AG04449 (cell line): Measurements from ENCODE around the gene NEMP2.
A peak's percentile ranks its signal among the peaks of the same experiment; 100 is the strongest.
"Not testable (repeated sequence)": the region's sequence is repeated elsewhere in the genome, so short reads cannot be mapped to it uniquely, and the experiment has no call there.

Experiments
- CTCF ChIA-PET: fragments of 350-600 bp; formaldehyde crosslinking; extraction: SDS; loops from one replicate; lab custom pipeline; 2021; ENCODE audit warnings: antibody characterized with exemption; lab: Yijun Ruan, JAX
- POLR2A ChIA-PET: fragments of 400-600, 350-600 bp; formaldehyde crosslinking; extraction: SDS; loops from one replicate; lab custom pipeline; 2020; ENCODE audit warnings: antibody characterized with exemption, inconsistent platforms; lab: Yijun Ruan, JAX
- DNase-seq: peaks from one replicate; pipeline ENCODE4 v3.0.0-alpha.2; 2010; ENCODE audit warnings: low read depth, low spot score
- H3K4me3 ChIP-seq: 2 replicates; pipeline ENCODE4 v1.5.1; 2011; ENCODE audit warnings: low read depth, mild to moderate bottlenecking, control low read depth, low read length
- CTCF ChIP-seq: IDR thresholded peaks from one replicate; pipeline ENCODE4 v1.5.1; 2011; ENCODE audit warnings: mild to moderate bottlenecking, moderate library complexity, low read length, control low read depth, inconsistent platforms; ENCODE audit not compliant: insufficient read depth; ENCODE audit errors: missing control alignments

The NEMP2 gene

DNA sequence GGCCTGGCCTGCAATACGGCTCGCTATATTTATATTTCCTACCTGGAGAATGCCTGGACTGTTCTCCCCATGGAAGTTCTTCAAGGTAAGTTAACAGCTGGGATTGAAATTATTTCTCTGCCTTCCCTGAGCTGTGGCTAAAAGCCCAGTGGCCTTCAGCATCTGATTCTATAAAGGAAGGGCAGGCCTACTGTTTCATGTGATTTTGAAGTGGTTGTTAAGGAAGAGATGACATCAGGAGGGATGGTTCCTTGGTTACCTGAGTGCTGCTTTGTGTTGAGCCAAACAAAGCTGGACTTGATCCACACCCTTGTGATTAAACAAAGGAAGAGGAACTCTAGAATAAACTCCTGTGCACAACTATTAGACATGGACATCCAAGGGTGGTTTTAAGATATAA is 64.8 kb downstream of the NEMP2 start:
- TF ChIP-seq CTCF = no peak
- H3K4me3 ChIP-seq = no peak overlapping the region
- POLR2A ChIA-PET = no interaction called here
- CTCF ChIA-PET = interaction anchor here (1.5 kb wide), 1 partner anchor 10 kb away, joined by 4 read pairs; no protein-coding TSS in a partner anchor
- DNase-seq = no peak

DNA sequence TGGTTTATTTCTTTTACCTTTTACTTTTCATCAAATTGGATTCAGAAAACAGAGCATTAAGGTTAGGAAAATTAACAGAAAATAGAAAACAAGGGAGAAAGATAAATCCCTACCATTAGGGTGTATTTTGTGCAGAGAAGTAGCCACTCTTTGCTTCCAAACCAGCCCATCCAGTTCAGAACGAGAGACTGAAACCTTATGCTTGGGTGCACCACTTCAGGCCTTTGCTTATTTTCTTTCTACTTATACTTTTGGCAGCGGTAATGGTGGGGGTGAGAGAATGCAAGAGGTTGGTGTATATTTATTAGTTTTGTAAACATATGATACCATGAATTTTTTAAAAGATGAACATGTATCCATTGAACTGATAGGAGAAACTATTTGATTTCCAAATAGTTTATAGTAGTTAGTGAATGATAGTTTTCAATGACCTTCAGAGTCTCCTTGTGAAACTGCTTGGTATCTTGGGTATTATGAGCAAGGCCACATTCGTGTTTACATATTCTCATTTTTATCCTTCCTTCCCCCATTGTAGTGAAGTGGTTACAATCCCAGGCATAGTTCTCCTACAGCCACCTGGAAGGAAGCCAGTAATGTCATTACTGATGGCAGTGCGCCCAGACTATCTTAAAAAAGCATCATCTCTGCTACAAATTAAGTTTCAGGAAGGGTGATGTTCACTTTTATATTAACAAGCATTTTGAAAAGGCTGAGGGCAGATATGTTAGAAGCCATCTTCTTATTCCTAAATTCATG is 65.5 kb downstream of the NEMP2 start:
- peak; percentile 94 for DNase-seq
- TF ChIP-seq CTCF = no peak
- ChIA-PET POLR2A (no interaction called here), CTCF (no interaction called here)
- H3K4me3 ChIP-seq = no peak overlapping the region

DNA sequence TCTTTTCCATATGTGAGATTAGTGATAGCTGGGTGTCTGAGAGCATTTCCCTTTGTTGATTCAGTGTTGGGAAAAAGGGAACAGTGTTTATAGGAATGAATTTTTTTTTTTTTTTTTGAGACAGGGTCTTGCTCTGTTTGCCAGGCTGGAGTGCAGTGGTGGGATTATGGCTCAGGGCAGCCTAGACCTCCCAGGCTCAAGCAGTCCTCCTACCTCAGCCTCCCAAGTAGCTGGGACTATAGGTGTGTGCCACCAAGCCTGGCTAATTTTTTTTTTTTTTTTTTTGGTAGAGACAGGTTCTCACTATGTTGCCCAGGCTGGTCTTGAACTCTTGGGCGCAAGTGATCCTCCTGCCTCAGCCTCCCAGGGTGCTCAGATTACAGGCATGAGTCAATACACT is 66.2 kb downstream of the NEMP2 start:
- H3K4me3 ChIP-seq, POLR2A ChIA-PET, DNase-seq: not testable (repeated sequence)
- CTCF ChIA-PET = interaction anchor here (0.6 kb wide), 1 partner anchor 188 kb away, joined by 3 read pairs; no protein-coding TSS in a partner anchor

- TF ChIP-seq CTCF = no peak
- ChIA-PET CTCF (interaction anchor here (0.6 to 1.0 kb wide), 2 partner anchors 147 to 189 kb away, joined by 3 read pairs; no protein-coding TSS in a partner anchor), POLR2A (no interaction called here)
- DNase-seq = no peak
- H3K4me3 ChIP-seq = no peak overlapping the region
Observed at GRCh38 chr2:190467575-190468083, 66.9 kb downstream of the NEMP2 start.

DNA sequence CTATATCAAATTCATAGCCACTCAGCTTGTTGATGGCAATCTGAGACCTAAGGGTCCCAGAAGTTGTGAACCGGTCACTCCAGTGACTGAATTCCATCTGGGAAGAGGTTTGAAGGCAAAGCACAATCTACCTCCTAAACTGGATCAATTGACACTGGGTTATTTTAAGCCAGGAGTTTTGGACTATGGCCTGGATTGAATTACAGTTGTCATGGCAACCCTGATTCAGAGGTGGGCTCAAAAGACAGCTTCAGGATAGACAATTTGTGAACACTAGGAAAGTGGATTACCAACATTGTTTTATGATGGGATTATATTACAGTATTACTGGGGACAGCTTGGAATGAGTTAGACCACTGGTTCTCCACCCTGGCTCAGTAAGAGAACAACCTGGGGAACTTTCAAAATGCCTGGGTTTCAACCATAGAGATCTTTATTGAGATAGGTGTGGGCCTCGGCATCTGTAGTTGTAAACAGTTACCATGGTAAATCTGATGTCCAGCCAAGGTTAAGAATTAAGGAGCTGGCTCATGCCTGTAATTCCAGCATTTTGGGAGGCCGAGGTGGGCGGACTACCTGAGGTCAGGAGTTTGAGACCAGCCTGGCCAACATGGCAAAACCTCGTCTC is 67.6 kb downstream of the NEMP2 start:
- CTCF ChIA-PET = interaction anchor here (1.0 kb wide), 1 partner anchor 146 kb away, joined by 3 read pairs; no protein-coding TSS in a partner anchor
- no peak for DNase-seq
- TF ChIP-seq CTCF = no peak
- POLR2A ChIA-PET = no interaction called here
- H3K4me3 ChIP-seq = no peak overlapping the region

DNA sequence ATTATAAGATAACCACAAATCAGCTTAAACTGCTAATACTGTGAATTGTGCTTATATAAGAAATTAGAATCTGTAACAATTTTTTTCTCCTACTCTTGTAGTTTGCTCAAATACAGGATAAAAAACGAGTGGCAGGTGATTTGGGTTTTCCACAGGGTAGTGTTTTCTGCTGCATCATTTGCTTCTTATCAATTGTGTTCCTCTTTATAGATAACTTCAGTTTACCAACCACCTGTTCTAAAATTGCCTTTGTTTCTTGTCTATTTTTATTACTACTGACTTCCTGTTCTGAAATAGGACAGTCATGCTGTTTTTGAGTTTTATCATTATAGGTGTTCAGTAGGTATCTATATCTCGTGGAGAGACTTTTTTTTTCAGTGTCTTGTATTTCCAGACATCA is 69.5 kb downstream of the NEMP2 start:
- POLR2A ChIA-PET = no interaction called here
- H3K4me3 ChIP-seq = no peak overlapping the region
- no peak for DNase-seq
- CTCF ChIA-PET = no interaction called here
- TF ChIP-seq CTCF = no peak
